ENCODE data around the gene RPS8. TPM values are rescaled to one million over a fixed set of nuclear protein-coding genes. Genes with fewer than 3 reads are reported as not detected.
"Not testable (repeated sequence)": the region's sequence is repeated elsewhere in the genome, so short reads cannot be mapped to it uniquely, and the experiment has no call there.

Gene RPS8
- total RNA-seq: 1,000 to 10,000 TPM; 1,070 to 1,127 TPM

- H3K36me3 Mint-ChIP-seq: peaks cover 29% of the 10 kb centered on the region
- H3K4me1 Mint-ChIP-seq (ENCODE audit: low read depth in 2 of 2): peaks cover 30 to 39% of the 10 kb centered on the region in 2 donors
- peak; percentile 90 to 94 for ATAC-seq
- H3K9me3 Mint-ChIP-seq: no peaks in the 10 kb centered on the region
- H3K4me3 Mint-ChIP-seq: peak within 1 kb of the TSS; percentile 97
- peak; percentile 92 for DNase-seq (ENCODE audit: low spot score)
- H3K27ac Mint-ChIP-seq: peak within 1 kb of the TSS; percentile 93 to 95
- no peaks in the 10 kb centered on the region for H3K27me3 Mint-ChIP-seq
These were observed at the start of gene RPS8 for GRCh38 chr1:44775078-44775929. Gene RPS8 (plus strand): TSS chr1:44775540. CDS start chr1:44775597, 57 bp downstream.

- Mint-ChIP-seq H3K4me3 (peak within 1 kb of the TSS; percentile 73), H3K27ac (peak within 1 kb of the TSS; percentile 99), H3K9me3 (no peaks in the 10 kb centered on the region), H3K27me3 (no peaks in the 10 kb centered on the region), H3K4me1 (ENCODE audit: low read depth in 2 of 2) (peaks cover 20 to 25% of the 10 kb centered on the region in 2 donors), H3K36me3 (no peaks in the 10 kb centered on the region)
- ATAC-seq (peak; percentile 88), DNase-seq (ENCODE audit: low spot score) (peak; percentile 93)
These were observed 44.4 kb upstream of the RPS8 start, which contains the start of gene RNU5D-1 for GRCh38 chr1:44730741-44731512. Gene RNU5D-1 (minus strand): TSS chr1:44731170.

GRCh38 chr1:44733365-44733764, 42.0 kb upstream of the RPS8 start:
- Mint-ChIP-seq H3K27me3 (no peaks in the 10 kb centered on the region), H3K36me3 (no peaks in the 10 kb centered on the region), H3K9me3 (no peaks in the 10 kb centered on the region), H3K4me3 (no peak overlapping the region), H3K27ac (peak overlapping the region in 1 of 2 donors; percentile 9), H3K4me1 (ENCODE audit: low read depth in 2 of 2) (peaks cover 13 to 20% of the 10 kb centered on the region in 2 donors)
- no peak for DNase-seq (ENCODE audit: low spot score)
- no peak for ATAC-seq

GRCh38 chr1:44733784-44734183, 41.6 kb upstream of the RPS8 start:
- Mint-ChIP-seq H3K9me3 (no peaks in the 10 kb centered on the region), H3K27me3 (no peaks in the 10 kb centered on the region), H3K27ac (peak overlapping the region in 1 of 2 donors; percentile 9), H3K4me1 (ENCODE audit: low read depth in 2 of 2) (peaks cover 13 to 20% of the 10 kb centered on the region in 2 donors), H3K4me3 (no peak overlapping the region), H3K36me3 (no peaks in the 10 kb centered on the region)
- DNase-seq (ENCODE audit: low spot score): no peak
- ATAC-seq: no peak

GRCh38 chr1:44735992-44736391, 39.3 kb upstream of the RPS8 start:
- DNase-seq (ENCODE audit: low spot score): no peak
- no peaks in the 10 kb centered on the region for H3K27me3 Mint-ChIP-seq
- H3K9me3 Mint-ChIP-seq: no peaks in the 10 kb centered on the region
- H3K4me1 Mint-ChIP-seq (ENCODE audit: low read depth in 2 of 2): peaks cover 14 to 21% of the 10 kb centered on the region in 2 donors
- H3K36me3 Mint-ChIP-seq: peaks cover 6% of the 10 kb centered on the region
- ATAC-seq: no peak
- peak overlapping the region in 1 of 2 donors; percentile 8 for H3K27ac Mint-ChIP-seq
- H3K4me3 Mint-ChIP-seq: no peak overlapping the region

- not testable (repeated sequence) for H3K9me3 Mint-ChIP-seq; DNase-seq (ENCODE audit: low spot score); ATAC-seq; H3K27me3 Mint-ChIP-seq; H3K36me3 Mint-ChIP-seq
- peaks cover 11 to 16% of the 10 kb centered on the region in 2 donors for H3K4me1 Mint-ChIP-seq (ENCODE audit: low read depth in 2 of 2)
- peak overlapping the region; percentile 90 to 94 for H3K27ac Mint-ChIP-seq
- H3K4me3 Mint-ChIP-seq: peak overlapping the region; percentile 99
These were observed 36.4 kb upstream of the RPS8 start for GRCh38 chr1:44738953-44739306.

- DNase-seq (ENCODE audit: low spot score): peak; percentile 96
- peak within 1 kb of the TSS; percentile 90 to 94 for H3K27ac Mint-ChIP-seq
- peaks cover 6% of the 10 kb centered on the region for H3K36me3 Mint-ChIP-seq
- peak; percentile 100 for ATAC-seq
- peak within 1 kb of the TSS; percentile 99 for H3K4me3 Mint-ChIP-seq
- no peaks in the 10 kb centered on the region for H3K9me3 Mint-ChIP-seq
- H3K4me1 Mint-ChIP-seq (ENCODE audit: low read depth in 2 of 2): peaks cover 11 to 16% of the 10 kb centered on the region in 2 donors
- H3K27me3 Mint-ChIP-seq: no peaks in the 10 kb centered on the region
These were observed 35.8 kb upstream of the RPS8 start, which contains the start of gene KIF2C for GRCh38 chr1:44739307-44740178. Gene KIF2C (plus strand): TSS chr1:44739837. CDS start chr1:44739933, 96 bp downstream.

GRCh38 chr1:44740179-44740617, 35.1 kb upstream of the RPS8 start:
- Mint-ChIP-seq H3K4me3 (peak overlapping the region; percentile 99), H3K27ac (peak overlapping the region; percentile 90 to 94), H3K27me3 (no peaks in the 10 kb centered on the region), H3K36me3 (peaks cover 6% of the 10 kb centered on the region), H3K9me3 (no peaks in the 10 kb centered on the region), H3K4me1 (ENCODE audit: low read depth in 2 of 2) (peaks cover 11 to 16% of the 10 kb centered on the region in 2 donors)
- no peak for DNase-seq (ENCODE audit: low spot score)
- ATAC-seq: no peak

GRCh38 chr1:44743211-44743610, 32.1 kb upstream of the RPS8 start:
- Mint-ChIP-seq H3K9me3 (no peaks in the 10 kb centered on the region), H3K27ac (no peak overlapping the region), H3K4me1 (ENCODE audit: low read depth in 2 of 2) (peaks cover 11 to 16% of the 10 kb centered on the region in 2 donors), H3K27me3 (no peaks in the 10 kb centered on the region), H3K4me3 (no peak overlapping the region), H3K36me3 (peaks cover 10% of the 10 kb centered on the region)
- ATAC-seq (no peak), DNase-seq (ENCODE audit: low spot score) (no peak)

- Mint-ChIP-seq H3K4me1 (ENCODE audit: low read depth in 2 of 2) (peaks cover 0 to under 1% of the 10 kb centered on the region in 2 donors), H3K9me3 (no peaks in the 10 kb centered on the region), H3K4me3 (no peak overlapping the region), H3K36me3 (peaks cover 4% of the 10 kb centered on the region), H3K27ac (no peak overlapping the region), H3K27me3 (no peaks in the 10 kb centered on the region)
- ATAC-seq: peak in 1 of 2 donors; percentile 36
- DNase-seq (ENCODE audit: low spot score): no peak
These were observed 27.5 kb upstream of the RPS8 start for GRCh38 chr1:44747878-44748277.

- no peaks in the 10 kb centered on the region for H3K9me3 Mint-ChIP-seq
- peak overlapping the region in 1 of 2 donors; percentile 75 for H3K27ac Mint-ChIP-seq
- DNase-seq (ENCODE audit: low spot score): no peak
- peaks cover 4 to 5% of the 10 kb centered on the region in 2 donors for H3K4me1 Mint-ChIP-seq (ENCODE audit: low read depth in 2 of 2)
- no peaks in the 10 kb centered on the region for H3K27me3 Mint-ChIP-seq
- H3K4me3 Mint-ChIP-seq: no peak overlapping the region
- H3K36me3 Mint-ChIP-seq: peaks cover 5% of the 10 kb centered on the region
- peak; percentile 53 to 62 for ATAC-seq
These were observed 17.9 kb upstream of the RPS8 start for GRCh38 chr1:44757420-44757819.

- Mint-ChIP-seq H3K9me3 (no peaks in the 10 kb centered on the region), H3K36me3 (peaks cover 15% of the 10 kb centered on the region), H3K27ac (no peak overlapping the region), H3K4me1 (ENCODE audit: low read depth in 2 of 2) (peaks cover 10% of the 10 kb centered on the region in 2 donors), H3K27me3 (no peaks in the 10 kb centered on the region), H3K4me3 (no peak overlapping the region)
- no peak for DNase-seq (ENCODE audit: low spot score)
- no peak for ATAC-seq
These were observed 16.3 kb upstream of the RPS8 start for GRCh38 chr1:44759077-44759476.

- no peaks in the 10 kb centered on the region for H3K9me3 Mint-ChIP-seq
- no peak for DNase-seq (ENCODE audit: low spot score)
- H3K27ac Mint-ChIP-seq: no peak overlapping the region
- peaks cover 14% of the 10 kb centered on the region for H3K36me3 Mint-ChIP-seq
- ATAC-seq: no peak
- no peak overlapping the region for H3K4me3 Mint-ChIP-seq
- H3K4me1 Mint-ChIP-seq (ENCODE audit: low read depth in 2 of 2): peaks cover 10% of the 10 kb centered on the region in 2 donors
- H3K27me3 Mint-ChIP-seq: no peaks in the 10 kb centered on the region
These were observed 14.5 kb upstream of the RPS8 start for GRCh38 chr1:44760876-44761275.

Measured in natural killer cell treated with Interleukin-12 subunit alpha and Interleukin-12 subunit beta and Interleukin-15 and Interleukin-18, amount 100 ng/mL, for 72 hours (primary cell).